Measurements from ENCODE around the gene KIF16B. TPM values are rescaled to one million over a fixed set of nuclear protein-coding genes. Genes with fewer than 3 reads are reported as not detected.

The KIF16B gene
- total and polyA plus RNA-seq, 4 donors: 5.1 to 19.7 (median 8.4) TPM

GRCh38 chr20:16388731-16389130 is 184.5 kb downstream of the KIF16B start:
- Histone ChIP-seq H3K9me3 (ENCODE audit: control insufficient read depth in 4 of 4, low read length in 3 of 4) (no peaks in the 10 kb centered on the region), H3K27ac (ENCODE audit: low read depth in 1 of 2, low read length in 2 of 2) (no peak overlapping the region), H3K36me3 (ENCODE audit: control insufficient read depth in 4 of 4, insufficient read depth in 3 of 4, low read depth in 1 of 4, low read length in 3 of 4) (peaks cover 0 to 3% (median 0%) of the 10 kb centered on the region in 4 donors), H3K4me1 (ENCODE audit: control insufficient read depth in 4 of 4, insufficient read depth in 4 of 4, low read length in 3 of 4) (no peaks in the 10 kb centered on the region), H3K27me3 (ENCODE audit: control insufficient read depth in 4 of 4, insufficient read depth in 4 of 4, low read length in 3 of 4) (no peaks in the 10 kb centered on the region), H3K9ac (ENCODE audit: low read depth in 1 of 2, low read length in 2 of 2) (no peak overlapping the region), H3K4me3 (ENCODE audit: low read depth in 1 of 3, low read length in 3 of 3) (no peak overlapping the region)
- no peak for TF ChIP-seq HNF4G (IDR thresholded peaks at IDR 0.05)
- TF ChIP-seq HNF4A (conservative IDR thresholded peaks at IDR 0.05): no peak
- TF ChIP-seq MAX (IDR thresholded peaks at IDR 0.05): no peak
- no peak for TF ChIP-seq TAF1 (conservative IDR thresholded peaks at IDR 0.05)
- TF ChIP-seq FOXA2 (IDR thresholded peaks at IDR 0.05): no peak
- no peak for TF ChIP-seq SP1 (IDR thresholded peaks at IDR 0.05)
- TF ChIP-seq FOXA1 (IDR thresholded peaks at IDR 0.05): no peak
- no peak for TF ChIP-seq JUND (IDR thresholded peaks at IDR 0.05)
- no peak for TF ChIP-seq RAD21 (IDR thresholded peaks at IDR 0.05)
- TF ChIP-seq YY1 (IDR thresholded peaks at IDR 0.05): no peak
- no peak for TF ChIP-seq EGR1 (IDR thresholded peaks at IDR 0.05; ENCODE audit: low read depth in 2 of 2)
- TF ChIP-seq CTCF (IDR thresholded peaks at IDR 0.05; ENCODE audit: low read depth, low read length, missing input control): no peak
- TF ChIP-seq ZBTB33 (IDR thresholded peaks at IDR 0.05): no peak
- TF ChIP-seq RXRA (IDR thresholded peaks at IDR 0.05): no peak
- no peak for TF ChIP-seq GABPA (IDR thresholded peaks at IDR 0.05 in 1 of 2, conservative IDR thresholded peaks at IDR 0.05 in 1 of 2)
- no peak for TF ChIP-seq REST (IDR thresholded peaks at IDR 0.05)
- DNase-seq (ENCODE audit: low spot score): no peak
- WGBS: 98% methylated on average over 6 of the region's 6 CpGs

- DNase-seq (ENCODE audit: low spot score): no peak
- 94% methylated on average over 6 of the region's 6 CpGs for WGBS
- H3K9me3 ChIP-seq (ENCODE audit: control insufficient read depth in 4 of 4, low read length in 3 of 4): no peaks in the 10 kb centered on the region
- peaks cover 0 to 3% (median 0%) of the 10 kb centered on the region in 4 donors for H3K36me3 ChIP-seq (ENCODE audit: control insufficient read depth in 4 of 4, insufficient read depth in 3 of 4, low read depth in 1 of 4, low read length in 3 of 4)
- H3K4me3 ChIP-seq (ENCODE audit: low read depth in 1 of 3, low read length in 3 of 3): no peak overlapping the region
- H3K27me3 ChIP-seq (ENCODE audit: control insufficient read depth in 4 of 4, insufficient read depth in 4 of 4, low read length in 3 of 4): no peaks in the 10 kb centered on the region
- H3K27ac ChIP-seq (ENCODE audit: low read depth in 1 of 2, low read length in 2 of 2): no peak overlapping the region
- H3K4me1 ChIP-seq (ENCODE audit: control insufficient read depth in 4 of 4, insufficient read depth in 4 of 4, low read length in 3 of 4): no peaks in the 10 kb centered on the region
- no peak overlapping the region for H3K9ac ChIP-seq (ENCODE audit: low read depth in 1 of 2, low read length in 2 of 2)
- TF ChIP-seq GABPA (IDR thresholded peaks at IDR 0.05 in 1 of 2, conservative IDR thresholded peaks at IDR 0.05 in 1 of 2) (no peak), FOXA2 (IDR thresholded peaks at IDR 0.05) (no peak), MAX (IDR thresholded peaks at IDR 0.05) (no peak), SP1 (IDR thresholded peaks at IDR 0.05) (no peak), REST (IDR thresholded peaks at IDR 0.05) (no peak), RXRA (IDR thresholded peaks at IDR 0.05) (no peak), HNF4A (conservative IDR thresholded peaks at IDR 0.05) (no peak), ATF3 (IDR thresholded peaks at IDR 0.05) (no peak), ZBTB33 (IDR thresholded peaks at IDR 0.05) (no peak)
These were observed 185.6 kb downstream of the KIF16B start for GRCh38 chr20:16387666-16388065.

Data from liver (tissue), 9 donors.